GM23338 (cell line): Measurements from ENCODE around the gene SLC27A4. TPM values are rescaled to one million over a fixed set of nuclear protein-coding genes. Genes with fewer than 3 reads are reported as not detected.
A peak's percentile ranks its signal among the peaks of the same experiment; 100 is the strongest.

ENCODE experiments used
- ATAC-seq: fragments of 200-7000 bp; cut with Tn5 transposase; 3 replicates; pipeline ENCODE4 v1.9.1; 2020
- DNase-seq: peaks from one replicate; pipeline ENCODE4 v3.0.0-alpha.2; 2015; ENCODE audit warnings: low spot score
- H2AFZ ChIP-seq: fragments of 200-600 bp; sonication (generic); 2 replicates; pipeline ENCODE4 v1.8.0; 2016; ENCODE audit warnings: antibody characterized with exemption, mild to moderate bottlenecking, moderate library complexity
- H3F3A ChIP-seq: fragments of 200-600 bp; sonication (generic); replicated peaks from 2 replicates; pipeline ENCODE4 v1.8.0; 2017; ENCODE audit warnings: antibody characterized with exemption, mixed run types, low read depth
- H3K27ac ChIP-seq: fragments of 200-600 bp; sonication (generic); 2 replicates; pipeline ENCODE4 v1.6.1; 2016; ENCODE audit warnings: low read depth
- H3K27me3 ChIP-seq: fragments of 200-600 bp; sonication (generic); 2 replicates; pipeline ENCODE4 v1.8.0; 2016; ENCODE audit warnings: mild to moderate bottlenecking, mixed run types, moderate library complexity; ENCODE audit not compliant: insufficient read depth
- H3K36me3 ChIP-seq: fragments of 200-600 bp; sonication (generic); 2 replicates; pipeline ENCODE4 v1.8.0; 2016; ENCODE audit warnings: mild to moderate bottlenecking; ENCODE audit not compliant: insufficient read depth
- H3K4me1 ChIP-seq: fragments of 200-600 bp; sonication (generic); 2 replicates; pipeline ENCODE4 v1.8.0; 2016; ENCODE audit warnings: mild to moderate bottlenecking, moderate library complexity; ENCODE audit not compliant: insufficient read depth
- H3K4me2 ChIP-seq: fragments of 200-600 bp; sonication (generic); 2 replicates; pipeline ENCODE4 v1.7.1; 2017; ENCODE audit warnings: mixed run types
- H3K4me3 ChIP-seq: fragments of 200-600 bp; sonication (generic); 2 replicates; pipeline ENCODE4 v1.6.1; 2016; ENCODE audit warnings: mixed run types
- H3K79me2 ChIP-seq: fragments of 200-600 bp; sonication (generic); replicated peaks from 2 replicates; pipeline ENCODE4 v1.8.0; 2017; ENCODE audit warnings: mild to moderate bottlenecking; ENCODE audit not compliant: insufficient read depth
- H3K9me2 ChIP-seq: fragments of 200-600 bp; sonication (generic); 2 replicates; pipeline ENCODE4 v1.8.0; 2017; ENCODE audit not compliant: insufficient read depth
- H4K20me1 ChIP-seq: fragments of 200-600 bp; sonication (generic); replicated peaks from 2 replicates; pipeline ENCODE4 v1.8.0; 2017; ENCODE audit warnings: mild to moderate bottlenecking; ENCODE audit not compliant: insufficient read depth
- H3K27ac Mint-ChIP-seq: 2 replicates; pipeline ENCODE4 v1.8.0; 2020; ENCODE audit warnings: inconsistent platforms, mild to moderate bottlenecking, moderate library complexity, mixed read lengths
- H3K27me3 Mint-ChIP-seq: 3 replicates; pipeline ENCODE4 v1.8.0; 2022; ENCODE audit warnings: low read depth, mild to moderate bottlenecking, moderate library complexity, mixed read lengths, inconsistent platforms; ENCODE audit not compliant: insufficient read depth, poor library complexity
- H3K36me3 Mint-ChIP-seq: 3 replicates; pipeline ENCODE4 v1.8.0; 2021; ENCODE audit warnings: low read depth, mild to moderate bottlenecking, inconsistent platforms, moderate library complexity, mixed read lengths
- H3K4me1 Mint-ChIP-seq: 3 replicates; pipeline ENCODE4 v1.8.0; 2020; ENCODE audit warnings: mild to moderate bottlenecking, inconsistent platforms, mixed read lengths
- H3K4me3 Mint-ChIP-seq: 3 replicates; pipeline ENCODE4 v1.8.0; 2021; ENCODE audit warnings: moderate library complexity, mild to moderate bottlenecking, inconsistent platforms, mixed read lengths
- H3K9me3 Mint-ChIP-seq: 3 replicates; pipeline ENCODE4 v1.8.0; 2020; ENCODE audit warnings: moderate library complexity, mild to moderate bottlenecking, inconsistent platforms, mixed read lengths
- CREB1 ChIP-seq: fragments of 250-450 bp; sonication (Bioruptor Pico); IDR thresholded peaks from 2 replicates; pipeline ENCODE4 v1.5.0; 2020; ENCODE audit warnings: low read depth, mild to moderate bottlenecking, moderate library complexity
- CTCF ChIP-seq, 2 experiments: fragments of 200-600 bp in 1 of 2; sonication (generic) in 1 of 2; conservative IDR thresholded peaks; 2 replicates each; pipeline versions ENCODE4 v1.5.1 to v1.6.1; 2016 to 2017; ENCODE audit warnings: antibody characterized with exemption in 2 of 2, low read depth in 2 of 2, mild to moderate bottlenecking in 2 of 2, moderate library complexity in 1 of 2
- ETS1 ChIP-seq: IDR thresholded peaks from 2 replicates; pipeline ENCODE4 v1.6.1; 2016; ENCODE audit warnings: antibody characterized with exemption
- EZH2 ChIP-seq: fragments of 200-600 bp; sonication (generic); IDR thresholded peaks from one replicate; pipeline ENCODE4 v1.8.0; 2017; ENCODE audit warnings: antibody characterized with exemption, mild to moderate bottlenecking, low read depth; ENCODE audit not compliant: unreplicated experiment
- EZH2phosphoT487 ChIP-seq: fragments of 200-600 bp; sonication (generic); IDR thresholded peaks from one replicate; pipeline ENCODE4 v1.8.1; 2018; ENCODE audit warnings: antibody characterized with exemption; ENCODE audit not compliant: unreplicated experiment
- JUNB ChIP-seq: IDR thresholded peaks from one replicate; pipeline ENCODE4 v1.6.1; 2016; ENCODE audit warnings: antibody characterized with exemption; ENCODE audit not compliant: unreplicated experiment
- NANOG ChIP-seq: IDR thresholded peaks from 2 replicates; pipeline ENCODE4 v1.6.1; 2016; ENCODE audit warnings: antibody characterized with exemption, borderline replicate concordance
- POLR2AphosphoS5 ChIP-seq: IDR thresholded peaks from 2 replicates; pipeline ENCODE4 v1.6.1; 2016; ENCODE audit warnings: antibody characterized with exemption, low read depth
- REST ChIP-seq: IDR thresholded peaks from one replicate; pipeline ENCODE4 v1.6.1; 2018; ENCODE audit warnings: antibody characterized with exemption; ENCODE audit not compliant: unreplicated experiment
- ZNF114 ChIP-seq: fragments of 250-450 bp; sonication (Bioruptor Pico); IDR thresholded peaks from 2 replicates; pipeline ENCODE4 v1.5.0; 2020; ENCODE audit warnings: mild to moderate bottlenecking, moderate library complexity
- ZNF331 ChIP-seq: fragments of 250-450 bp; sonication (Bioruptor Pico); IDR thresholded peaks from 2 replicates; pipeline ENCODE4 v1.5.0; 2020; ENCODE audit warnings: low read depth, mild to moderate bottlenecking, moderate library complexity
- long read RNA-seq: library from polyadenylated mRNA; unstranded; transcript quantifications from one replicate; pipeline ENCODE4 v2.0.0, GENCODE V29; 2020; ENCODE audit not compliant: unreplicated experiment
- polyA plus RNA-seq: library from polyadenylated mRNA; unstranded; fragments of >200 nt; fragmentation: Nextera tagmentation; extraction: Ambion mirVana; gene quantifications from 2 replicates; pipeline ENCODE4 v1.2.1, GENCODE V29; 2016
- total RNA-seq: library from RNA; depleted of rRNA; stranded (reverse); fragments of >200 nt; shearing (Covaris generic); gene quantifications from 2 replicates; pipeline ENCODE4 v1.2.3, GENCODE V29; 2014; rRNA removed
- TF ChIP-seq, protein P1 (sequence below): fragments of 250-450 bp; sonication (Bioruptor Pico); IDR thresholded peaks from 2 replicates; pipeline ENCODE4 v1.5.0; 2020; ENCODE audit warnings: mild to moderate bottlenecking, moderate library complexity

The SLC27A4 gene
- total RNA-seq: 21.4 and 25.3 TPM in 2 replicates
- polyA plus RNA-seq: 7.9 and 9.9 TPM in 2 replicates
- long read RNA-seq, partial matches to known transcripts: 2 of 7 reads
- long read RNA-seq, other reads (novel, unspliced or antisense): 1 of 7 reads

DNA sequence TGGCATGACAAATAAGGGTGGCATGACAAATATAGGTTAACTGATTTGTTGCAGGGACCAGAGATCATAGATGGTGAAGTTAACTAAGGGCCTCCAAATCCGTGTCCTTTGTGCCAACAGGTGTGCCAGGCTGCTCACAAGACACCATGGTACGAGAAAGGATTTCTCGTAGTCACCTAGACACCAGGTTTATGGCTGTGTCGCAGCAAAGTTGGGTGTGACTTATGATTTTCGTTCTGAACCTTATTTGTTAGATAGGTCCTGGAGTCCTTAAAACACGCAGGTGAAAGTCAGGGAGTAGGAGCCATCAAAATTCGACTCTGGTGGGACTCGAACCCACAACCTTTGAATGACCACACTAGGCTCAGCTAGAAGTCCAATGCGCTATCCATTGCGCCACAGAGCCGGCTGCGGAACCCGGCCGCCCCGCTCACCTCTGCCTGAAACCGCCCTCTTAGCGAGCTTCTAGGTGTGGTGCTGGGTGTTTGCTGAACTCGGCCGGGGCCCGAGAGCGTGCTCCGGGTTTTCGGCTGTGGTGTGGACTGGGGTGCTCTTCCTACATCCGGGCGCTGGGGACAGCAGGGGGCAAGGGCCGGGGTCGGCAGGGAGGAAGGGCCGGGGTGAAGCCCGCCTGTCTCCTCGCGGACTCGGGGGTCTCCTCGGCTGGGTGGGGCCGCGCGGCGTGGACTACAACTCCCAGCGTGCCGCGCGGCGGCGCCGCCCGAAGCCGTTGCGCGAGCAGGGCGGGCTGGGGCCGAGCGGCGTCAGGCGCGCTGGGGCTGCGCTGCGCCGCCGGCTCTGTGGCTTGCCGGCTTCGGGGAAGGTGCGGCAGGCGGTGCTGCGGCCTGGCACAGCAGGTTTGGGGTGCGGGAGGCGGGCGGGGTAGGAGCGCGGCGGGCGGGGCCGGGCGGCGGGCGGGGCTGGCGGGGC, at the start of gene SLC27A4:
TSS of gene SLC27A4 (plus strand) at position 767 of the 930 bp plus-strand sequence. CDS start 2,606 bp downstream, outside the sequence.
- Histone ChIP-seq H4K20me1 (peaks cover 6% of the 10 kb centered on the region; the same call in 1 of the 2 replicates), H2AFZ (peak within 1 kb of the TSS; percentile 97), H3K9me2 (no peaks in the 10 kb centered on the region), H3K79me2 (no peaks in the 10 kb centered on the region), H3K4me2 (peak within 1 kb of the TSS; percentile 96), H3K27me3 (no peaks in the 10 kb centered on the region), H3K36me3 (0 out of 2 replicates have a peak, but pooled peaks cover 4% of the 10 kb centered on the region), H3K4me1 (no peaks in the 10 kb centered on the region), H3F3A (peaks cover 15% of the 10 kb centered on the region), H3K27ac (no peak within 1 kb of the TSS), H3K4me3 (peak within 1 kb of the TSS; percentile 90)
- Mint-ChIP-seq H3K4me1 (peaks cover 4% of the 10 kb centered on the region), H3K27me3 (peaks cover 14% of the 10 kb centered on the region), H3K4me3 (peak within 1 kb of the TSS; percentile 83), H3K27ac (no peak within 1 kb of the TSS), H3K36me3 (peaks cover 8% of the 10 kb centered on the region; the same call in 2 of the 3 replicates), H3K9me3 (0 out of 3 replicates have a peak, but pooled peaks cover 3% of the 10 kb centered on the region)
- peak; percentile 90 for DNase-seq
- TF ChIP-seq ETS1 (peak; percentile 40; the same call in 1 of the 2 replicates), JUNB (no peak), POLR2AphosphoS5 (no peak; the same call in 1 of the 2 replicates), ZNF331 (CRISPR knock-in tag) (no peak), NANOG (no peak), CREB1 (CRISPR knock-in tag) (peak; percentile 79), REST (no peak), EZH2 (no peak), EZH2phosphoT487 (no peak), ZNF114 (CRISPR knock-in tag) (no peak), CTCF (conservative IDR thresholded peaks at IDR 0.05; ENCODE audit: low read depth in 2 of 2) (no peak)
- TF ChIP-seq, protein P1, sequence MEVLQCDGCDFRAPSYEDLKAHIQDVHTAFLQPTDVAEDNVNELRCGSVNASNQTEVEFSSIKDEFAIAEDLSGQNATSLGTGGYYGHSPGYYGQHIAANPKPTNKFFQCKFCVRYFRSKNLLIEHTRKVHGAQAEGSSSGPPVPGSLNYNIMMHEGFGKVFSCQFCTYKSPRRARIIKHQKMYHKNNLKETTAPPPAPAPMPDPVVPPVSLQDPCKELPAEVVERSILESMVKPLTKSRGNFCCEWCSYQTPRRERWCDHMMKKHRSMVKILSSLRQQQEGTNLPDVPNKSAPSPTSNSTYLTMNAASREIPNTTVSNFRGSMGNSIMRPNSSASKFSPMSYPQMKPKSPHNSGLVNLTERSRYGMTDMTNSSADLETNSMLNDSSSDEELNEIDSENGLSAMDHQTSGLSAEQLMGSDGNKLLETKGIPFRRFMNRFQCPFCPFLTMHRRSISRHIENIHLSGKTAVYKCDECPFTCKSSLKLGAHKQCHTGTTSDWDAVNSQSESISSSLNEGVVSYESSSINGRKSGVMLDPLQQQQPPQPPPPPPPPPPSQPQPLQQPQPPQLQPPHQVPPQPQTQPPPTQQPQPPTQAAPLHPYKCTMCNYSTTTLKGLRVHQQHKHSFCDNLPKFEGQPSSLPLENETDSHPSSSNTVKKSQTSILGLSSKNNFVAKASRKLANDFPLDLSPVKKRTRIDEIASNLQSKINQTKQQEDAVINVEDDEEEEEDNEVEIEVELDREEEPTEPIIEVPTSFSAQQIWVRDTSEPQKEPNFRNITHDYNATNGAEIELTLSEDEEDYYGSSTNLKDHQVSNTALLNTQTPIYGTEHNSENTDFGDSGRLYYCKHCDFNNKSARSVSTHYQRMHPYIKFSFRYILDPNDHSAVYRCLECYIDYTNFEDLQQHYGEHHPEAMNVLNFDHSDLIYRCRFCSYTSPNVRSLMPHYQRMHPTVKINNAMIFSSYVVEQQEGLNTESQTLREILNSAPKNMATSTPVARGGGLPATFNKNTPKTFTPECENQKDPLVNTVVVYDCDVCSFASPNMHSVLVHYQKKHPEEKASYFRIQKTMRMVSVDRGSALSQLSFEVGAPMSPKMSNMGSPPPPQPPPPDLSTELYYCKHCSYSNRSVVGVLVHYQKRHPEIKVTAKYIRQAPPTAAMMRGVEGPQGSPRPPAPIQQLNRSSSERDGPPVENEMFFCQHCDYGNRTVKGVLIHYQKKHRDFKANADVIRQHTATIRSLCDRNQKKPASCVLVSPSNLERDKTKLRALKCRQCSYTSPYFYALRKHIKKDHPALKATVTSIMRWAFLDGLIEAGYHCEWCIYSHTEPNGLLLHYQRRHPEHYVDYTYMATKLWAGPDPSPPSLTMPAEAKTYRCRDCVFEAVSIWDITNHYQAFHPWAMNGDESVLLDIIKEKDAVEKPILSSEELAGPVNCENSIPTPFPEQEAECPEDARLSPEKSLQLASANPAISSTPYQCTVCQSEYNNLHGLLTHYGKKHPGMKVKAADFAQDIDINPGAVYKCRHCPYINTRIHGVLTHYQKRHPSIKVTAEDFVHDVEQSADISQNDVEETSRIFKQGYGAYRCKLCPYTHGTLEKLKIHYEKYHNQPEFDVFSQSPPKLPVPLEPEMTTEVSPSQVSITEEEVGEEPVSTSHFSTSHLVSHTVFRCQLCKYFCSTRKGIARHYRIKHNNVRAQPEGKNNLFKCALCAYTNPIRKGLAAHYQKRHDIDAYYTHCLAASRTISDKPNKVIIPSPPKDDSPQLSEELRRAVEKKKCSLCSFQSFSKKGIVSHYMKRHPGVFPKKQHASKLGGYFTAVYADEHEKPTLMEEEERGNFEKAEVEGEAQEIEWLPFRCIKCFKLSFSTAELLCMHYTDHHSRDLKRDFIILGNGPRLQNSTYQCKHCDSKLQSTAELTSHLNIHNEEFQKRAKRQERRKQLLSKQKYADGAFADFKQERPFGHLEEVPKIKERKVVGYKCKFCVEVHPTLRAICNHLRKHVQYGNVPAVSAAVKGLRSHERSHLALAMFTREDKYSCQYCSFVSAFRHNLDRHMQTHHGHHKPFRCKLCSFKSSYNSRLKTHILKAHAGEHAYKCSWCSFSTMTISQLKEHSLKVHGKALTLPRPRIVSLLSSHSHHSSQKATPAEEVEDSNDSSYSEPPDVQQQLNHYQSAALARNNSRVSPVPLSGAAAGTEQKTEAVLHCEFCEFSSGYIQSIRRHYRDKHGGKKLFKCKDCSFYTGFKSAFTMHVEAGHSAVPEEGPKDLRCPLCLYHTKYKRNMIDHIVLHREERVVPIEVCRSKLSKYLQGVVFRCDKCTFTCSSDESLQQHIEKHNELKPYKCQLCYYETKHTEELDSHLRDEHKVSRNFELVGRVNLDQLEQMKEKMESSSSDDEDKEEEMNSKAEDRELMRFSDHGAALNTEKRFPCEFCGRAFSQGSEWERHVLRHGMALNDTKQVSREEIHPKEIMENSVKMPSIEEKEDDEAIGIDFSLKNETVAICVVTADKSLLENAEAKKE (CRISPR knock-in tag): no peak
- ATAC-seq: peak; percentile 86
